HG02981 (cell line): Measurements from ENCODE around the gene L3MBTL4.
"Not testable (repeated sequence)": the region's sequence is repeated elsewhere in the genome, so short reads cannot be mapped to it uniquely, and the experiment has no call there.

ENCODE experiments used
- ATAC-seq: cut with Tn5 transposase; IDR thresholded peaks from one replicate; pipeline ENCODE4 v1.9.1; 2021; ENCODE audit warnings: mild to moderate bottlenecking, moderate library complexity; ENCODE audit not compliant: unreplicated experiment

L3MBTL4 gene

GRCh38 chr18:6406910-6407470 lies 7.7 kb downstream of the L3MBTL4 start:
- ATAC-seq, result no peak

DNA sequence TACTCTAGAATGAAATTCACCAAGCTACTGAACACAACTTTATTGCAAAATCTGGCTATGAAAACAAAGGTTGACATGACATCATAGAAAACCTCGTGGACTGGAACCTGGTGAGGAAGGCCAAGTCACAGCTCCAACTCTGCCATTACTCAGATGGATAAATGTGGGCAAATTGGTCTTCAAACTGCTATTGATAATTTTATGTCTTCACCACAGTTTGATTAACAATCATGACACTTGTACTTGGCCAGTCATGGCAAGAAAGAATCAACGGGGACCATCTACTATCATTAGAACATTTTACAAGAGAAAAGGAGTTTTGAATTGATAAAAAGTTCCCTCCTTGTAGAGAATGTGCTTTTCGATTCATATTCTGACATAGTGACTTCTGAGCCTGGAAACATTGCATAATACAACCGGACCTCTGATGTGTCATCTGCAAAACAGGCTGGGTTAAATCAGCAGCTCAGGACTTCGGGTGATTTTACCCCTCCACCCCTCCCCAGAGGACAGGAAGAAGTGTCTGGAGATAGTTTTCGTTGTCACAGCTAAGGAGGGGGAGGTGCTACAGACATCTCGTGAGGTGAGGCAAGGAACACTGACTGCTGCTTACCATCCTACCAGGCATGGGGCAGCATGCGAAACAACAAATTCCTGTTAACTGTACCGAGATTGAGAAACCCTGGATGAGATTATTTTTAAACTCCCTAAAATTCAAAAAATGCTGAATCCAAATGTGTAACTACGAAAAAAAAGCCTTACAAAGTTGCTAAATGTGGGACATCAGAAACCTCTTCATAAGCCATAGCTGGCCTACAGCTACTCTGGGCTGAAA lies 8.4 kb downstream of the L3MBTL4 start:
- no peak for ATAC-seq

- ATAC-seq, result no peak
Measured at GRCh38 chr18:6405237-6406074, 9.3 kb downstream of the L3MBTL4 start.

- no peak for ATAC-seq
Measured at GRCh38 chr18:6404834-6405233, 9.9 kb downstream of the L3MBTL4 start.

DNA sequence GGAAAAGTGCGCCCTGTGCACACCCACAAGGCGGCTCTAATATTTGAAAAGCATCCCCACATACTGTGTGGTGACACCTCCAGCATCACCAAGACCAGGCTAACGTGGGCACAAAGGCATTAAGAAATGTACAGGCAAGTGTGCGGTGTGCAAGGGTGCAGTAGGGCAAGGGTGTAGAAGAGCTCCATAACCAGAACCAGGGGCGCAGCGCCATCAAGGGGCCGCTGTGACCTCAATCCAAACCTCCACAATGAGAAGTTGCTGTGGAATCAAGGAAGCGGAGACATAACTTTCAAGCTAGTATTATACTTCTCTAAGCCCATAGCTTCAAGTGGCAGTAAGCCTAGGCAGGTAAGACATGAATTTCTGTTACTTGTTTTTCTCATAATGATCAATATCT lies 13.0 kb downstream of the L3MBTL4 start:
- no peak for ATAC-seq

DNA sequence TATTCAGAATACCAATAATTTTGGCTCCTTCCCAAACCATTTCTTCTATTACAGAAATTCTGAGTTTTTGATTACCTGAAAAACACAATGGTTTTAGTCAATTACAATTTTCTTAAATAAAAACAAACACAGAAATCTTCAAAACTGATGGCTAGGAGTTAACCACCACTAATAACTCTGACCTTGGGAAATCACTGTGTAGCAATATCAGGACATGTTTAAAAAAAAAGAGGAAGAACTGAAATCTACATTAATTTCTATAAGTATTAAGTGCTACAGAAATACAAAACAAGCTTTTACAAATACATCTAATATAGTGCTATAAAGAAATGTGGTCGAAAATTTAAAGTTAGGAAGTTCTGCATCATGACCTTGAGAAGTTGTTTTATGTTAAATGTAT lies 14.9 kb downstream of the L3MBTL4 start:
- no peak for ATAC-seq

- ATAC-seq, result no peak
Measured at GRCh38 chr18:6397931-6398566, 16.7 kb downstream of the L3MBTL4 start.

- no peak for ATAC-seq
Measured at GRCh38 chr18:6396847-6397246, 17.9 kb downstream of the L3MBTL4 start.

GRCh38 chr18:6396276-6396675 lies 18.4 kb downstream of the L3MBTL4 start:
- no peak for ATAC-seq

- no peak for ATAC-seq
Measured at GRCh38 chr18:6389005-6389404, 25.7 kb downstream of the L3MBTL4 start.

- ATAC-seq, result no peak
Measured at GRCh38 chr18:6382963-6383362, 31.7 kb downstream of the L3MBTL4 start.

- ATAC-seq, result not testable (repeated sequence)
Measured at GRCh38 chr18:6377473-6377872, 37.2 kb downstream of the L3MBTL4 start.

DNA sequence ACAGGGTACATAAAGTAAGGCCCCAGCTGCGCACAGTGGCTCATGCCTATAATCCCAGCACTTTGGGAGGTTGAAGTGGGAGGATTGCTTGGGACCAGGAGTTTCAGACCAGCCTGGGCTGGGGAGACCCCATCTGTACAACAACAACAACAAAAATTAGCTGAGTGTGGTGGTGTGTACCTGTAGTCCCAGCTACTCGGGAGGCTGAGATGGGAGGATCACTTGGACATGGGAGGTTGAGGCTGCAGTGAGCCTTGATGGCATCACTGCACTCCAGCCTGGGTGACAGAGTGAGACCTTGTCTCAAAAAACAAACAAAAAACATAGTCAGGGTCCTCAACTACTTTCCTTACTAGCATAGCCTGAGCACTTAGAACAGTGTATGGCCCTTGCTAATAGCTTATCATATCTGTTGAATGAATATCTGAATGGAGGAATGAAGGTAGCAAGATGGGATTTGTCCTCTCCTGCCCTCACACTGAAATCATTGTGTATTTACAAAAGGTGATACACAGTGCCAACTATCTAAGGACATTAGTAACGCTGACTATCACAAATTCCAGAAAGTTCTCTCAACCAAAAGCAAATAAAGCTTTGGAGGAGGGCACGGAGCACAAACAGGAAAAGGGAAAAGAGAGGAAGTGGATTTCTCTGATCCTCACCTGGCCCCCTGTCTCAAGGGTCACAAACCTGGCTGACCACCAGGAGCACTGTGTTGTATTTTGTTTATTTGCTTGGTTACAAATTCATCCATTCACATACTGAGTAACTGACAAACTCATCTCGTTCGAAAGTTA lies 38.1 kb downstream of the L3MBTL4 start:
- ATAC-seq, result no peak

GRCh38 chr18:6374935-6375529 lies 39.7 kb downstream of the L3MBTL4 start:
- no peak for ATAC-seq

DNA sequence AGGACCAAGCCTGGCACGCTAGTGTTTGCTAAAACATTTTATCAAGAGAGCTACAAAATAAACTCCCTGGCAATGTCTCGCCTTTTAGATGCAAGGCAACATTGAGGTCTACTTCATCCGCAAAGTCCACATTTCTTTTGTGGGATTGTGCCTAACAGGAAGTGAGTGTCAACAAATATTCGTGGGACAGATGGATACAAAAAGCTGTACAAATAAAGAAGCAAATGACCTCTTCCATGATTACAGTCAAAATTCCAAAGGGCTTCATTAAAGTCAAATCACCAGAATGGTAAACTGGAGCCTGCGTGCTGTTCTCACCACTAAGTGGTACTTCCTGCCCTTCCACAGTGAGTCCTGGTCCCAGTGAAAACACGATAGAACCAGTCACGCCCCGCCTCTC lies 40.4 kb downstream of the L3MBTL4 start:
- no peak for ATAC-seq

- no peak for ATAC-seq
Measured at GRCh38 chr18:6373187-6373586, 41.5 kb downstream of the L3MBTL4 start.

GRCh38 chr18:6370886-6371635 lies 43.6 kb downstream of the L3MBTL4 start:
- no peak for ATAC-seq

DNA sequence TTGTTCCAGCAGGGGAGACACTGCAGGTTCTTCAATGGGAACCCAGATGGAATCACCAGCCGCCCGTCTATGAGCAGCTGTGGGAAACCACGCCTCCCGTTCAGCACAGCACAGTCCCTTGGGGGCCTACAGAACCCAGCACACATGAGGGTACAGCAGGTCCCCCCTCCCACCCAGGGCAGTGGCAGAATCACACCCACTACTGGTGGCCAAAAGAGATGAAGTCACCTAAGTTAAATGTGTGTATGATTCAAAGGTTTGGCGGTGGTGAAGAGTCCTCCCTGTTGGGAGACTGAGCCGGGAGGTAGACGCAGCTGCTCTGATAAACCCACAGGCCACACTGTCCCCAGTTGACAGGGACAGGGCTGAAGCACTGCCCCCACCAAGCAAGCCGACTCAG lies 44.3 kb downstream of the L3MBTL4 start:
- ATAC-seq, result no peak

GRCh38 chr18:6368017-6368416 lies 46.7 kb downstream of the L3MBTL4 start:
- no peak for ATAC-seq
